CD14-positive monocyte (primary cell): Measurements from ENCODE around the gene ERCC1. TPM values are rescaled to one million over a fixed set of nuclear protein-coding genes. Genes with fewer than 3 reads are reported as not detected.
A peak's percentile ranks its signal among the peaks of the same experiment; 100 is the strongest.

Experiments
- DNase-seq, 3 donors: peaks; one replicate each; pipeline ENCODE4 v3.0.0-alpha.2; 2011 to 2022
- H2AFZ ChIP-seq: 2 replicates; pipeline ENCODE4 v1.6.0; 2012; ENCODE audit warnings: mild to moderate bottlenecking, low read depth, low read length, inconsistent platforms; ENCODE audit not compliant: insufficient read depth, poor library complexity, severe bottlenecking
- H3K27ac ChIP-seq, 2 donors: 1 replicate in 1 of 2; 2 replicates in 1 of 2; pipeline ENCODE4 v1.5.1; 2012 to 2013; ENCODE audit warnings: low read length in 2 of 2, control low read depth in 1 of 2, inconsistent platforms in 1 of 2, low read depth in 1 of 2, mild to moderate bottlenecking in 1 of 2
- H3K27me3 ChIP-seq, 2 donors: one replicate each; pipeline versions ENCODE4 v1.6.0 to v1.6.1; 2011 to 2013; ENCODE audit warnings: low read length in 2 of 2; ENCODE audit not compliant: control insufficient read depth in 2 of 2, insufficient read depth in 2 of 2
- H3K36me3 ChIP-seq, 2 donors: replicated peaks in 1 of 2; 1 replicate in 1 of 2; 2 replicates in 1 of 2; pipeline versions ENCODE4 v1.5.1 to v1.6.1; 2012 to 2013; ENCODE audit warnings: low read length in 2 of 2, control low read depth in 1 of 2, inconsistent platforms in 1 of 2, mild to moderate bottlenecking in 1 of 2; ENCODE audit not compliant: insufficient read depth in 2 of 2, control insufficient read depth in 1 of 2
- H3K4me1 ChIP-seq, 2 donors: 1 replicate in 1 of 2; 2 replicates in 1 of 2; pipeline versions ENCODE4 v1.5.1 to v1.6.1; 2012 to 2013; ENCODE audit warnings: low read length in 2 of 2, control low read depth in 1 of 2, inconsistent platforms in 1 of 2, mild to moderate bottlenecking in 1 of 2, moderate library complexity in 1 of 2; ENCODE audit not compliant: insufficient read depth in 2 of 2, control insufficient read depth in 1 of 2
- H3K4me2 ChIP-seq: replicated peaks from 2 replicates; pipeline ENCODE3; 2012; ENCODE audit warnings: low read length, moderate library complexity, mild to moderate bottlenecking; ENCODE audit not compliant: poor library complexity, severe bottlenecking; ENCODE audit errors: extremely low read depth
- H3K4me3 ChIP-seq, 3 experiments: fragments of 200-600 bp in 1 of 3; sonication (generic) in 1 of 3; replicated peaks in 1 of 3; 1 replicate in 2 of 3; 2 replicates in 1 of 3; pipeline ENCODE4 v1.5.1; 2011 to 2013; ENCODE audit warnings: low read length in 3 of 3, mild to moderate bottlenecking in 3 of 3, control low read depth in 2 of 3, low read depth in 2 of 3, inconsistent platforms in 1 of 3, moderate library complexity in 1 of 3
- H3K79me2 ChIP-seq: 2 replicates; pipeline ENCODE4 v1.6.0; 2012; ENCODE audit warnings: mild to moderate bottlenecking, control low read depth, inconsistent platforms, low read length, moderate library complexity; ENCODE audit not compliant: insufficient read depth
- H3K9ac ChIP-seq: 2 replicates; pipeline ENCODE4 v1.6.0; 2017; ENCODE audit warnings: low read length, mild to moderate bottlenecking; ENCODE audit not compliant: insufficient read depth, poor library complexity, severe bottlenecking
- H3K9me3 ChIP-seq, 2 donors: replicated peaks in 1 of 2; 1 replicate in 1 of 2; 2 replicates in 1 of 2; pipeline versions ENCODE4 v1.5.1 to v1.6.1; 2012 to 2013; ENCODE audit warnings: low read length in 2 of 2, control low read depth in 1 of 2; ENCODE audit not compliant: control insufficient read depth in 1 of 2, insufficient read depth in 1 of 2
- H4K20me1 ChIP-seq: 2 replicates; pipeline ENCODE4 v1.6.0; 2012; ENCODE audit warnings: mild to moderate bottlenecking, low read length, control low read depth, moderate library complexity; ENCODE audit not compliant: insufficient read depth
- H3K27ac Mint-ChIP-seq, 7 donors: one replicate each; pipeline ENCODE4 v1.8.0; 2020; ENCODE audit warnings: mild to moderate bottlenecking in 7 of 7, mixed read lengths in 7 of 7, moderate library complexity in 6 of 7, inconsistent platforms in 2 of 7
- H3K27me3 Mint-ChIP-seq, 3 donors: one replicate each; pipeline ENCODE4 v1.8.0; 2021 to 2022; ENCODE audit warnings: low read depth in 3 of 3, mild to moderate bottlenecking in 3 of 3, mixed read lengths in 3 of 3, moderate library complexity in 3 of 3, inconsistent platforms in 1 of 3
- H3K36me3 Mint-ChIP-seq, 2 donors: one replicate each; pipeline ENCODE4 v1.8.0; 2020; ENCODE audit warnings: mixed read lengths in 2 of 2, inconsistent platforms in 1 of 2, mild to moderate bottlenecking in 1 of 2
- H3K4me1 Mint-ChIP-seq: one replicate; pipeline ENCODE4 v1.8.0; 2020; ENCODE audit warnings: mild to moderate bottlenecking, mixed read lengths
- H3K4me3 Mint-ChIP-seq, 2 donors: one replicate each; pipeline ENCODE4 v1.8.0; 2020; ENCODE audit warnings: mild to moderate bottlenecking in 2 of 2, mixed read lengths in 2 of 2, moderate library complexity in 1 of 2
- H3K9me3 Mint-ChIP-seq, 7 donors: one replicate each; pipeline ENCODE4 v1.8.0; 2020 to 2022; ENCODE audit warnings: mixed read lengths in 7 of 7, mild to moderate bottlenecking in 6 of 7, moderate library complexity in 6 of 7, inconsistent platforms in 2 of 7
- CTCF ChIP-seq: fragments of 200-600 bp; IDR thresholded peaks from one replicate; pipeline ENCODE4 v1.8.0; 2022; ENCODE audit warnings: antibody characterized with exemption, mild to moderate bottlenecking
- WGBS: methylation state at CpG from one replicate; pipeline ENCODE4 v1.1.5; 2013; ENCODE audit warnings: missing lambda C conversion rate; ENCODE audit not compliant: insufficient coverage; 5-methylcytosine and 5-hydroxymethylcytosine counted together
- intact Hi-C, 2 donors: fragments of 100-400 bp; cut with micrococcal nuclease; formaldehyde crosslinking; loops; one replicate each; pipeline versions ENCODE4 v1.15.0 to v1.15.1; 2023
- polyA plus RNA-seq, 3 donors: library from polyadenylated mRNA; depleted of rRNA in 1 of 3; unstranded in 2 of 3; stranded (reverse) in 1 of 3; fragments of 300-500 nt in 2 of 3; fragments of >200 nt in 1 of 3; fragmentation: Illumina TruSeq in 2 of 3; gene quantifications; 1 replicate in 2 of 3; 2 replicates in 1 of 3; pipeline ENCODE4 v1.2.3, GENCODE V29; 2012 to 2021

ERCC1 gene
- polyA plus RNA-seq, 3 donors = 62.2 to 78.2 (median 74.6) TPM

GRCh38 chr19:45472563-45473366 is 49.0 kb upstream of the ERCC1 start:
- Histone ChIP-seq H2AFZ (no peak overlapping the region), H3K4me2 (peak overlapping the region; percentile 81), H4K20me1 (peaks cover 74% of the 10 kb centered on the region), H3K9me3 (peaks cover 0 to 12% of the 10 kb centered on the region in 2 donors), H3K4me3 (peak overlapping the region in 2 of 3 experiments; percentile 16 to 98), H3K27me3 (peaks cover 21 to 66% of the 10 kb centered on the region in 2 donors), H3K79me2 (no peaks in the 10 kb centered on the region), H3K36me3 (peaks cover 0 to 9% of the 10 kb centered on the region in 2 donors), H3K27ac (no peak overlapping the region), H3K9ac (no peak overlapping the region), H3K4me1 (peaks cover 32 to 38% of the 10 kb centered on the region in 2 donors)
- Mint-ChIP-seq H3K27me3 (peaks cover 78 to 95% (median 80%) of the 10 kb centered on the region in 3 donors), H3K9me3 (peaks cover 10 to 62% (median 39%) of the 10 kb centered on the region in 7 donors), H3K36me3 (peaks cover 44 to 57% of the 10 kb centered on the region in 2 donors), H3K4me1 (peaks cover 45% of the 10 kb centered on the region), H3K27ac (peak overlapping the region in 4 of 7 donors; percentile 15 to 89 (median 68)), H3K4me3 (peak overlapping the region; percentile 99)
- intact Hi-C loops = no loop called here
- WGBS = 13% methylated on average over 28 of the region's 44 CpGs
- peak in 2 of 3 donors; percentile 35 to 39 for DNase-seq
- TF ChIP-seq CTCF = no peak

GRCh38 chr19:45471931-45472562 is 48.3 kb upstream of the ERCC1 start:
- peak in 2 of 3 donors; percentile 7 to 17 for DNase-seq
- 63% methylated on average over 7 of the region's 7 CpGs for WGBS

More at GRCh38 chr19:45471931-45472562, 48.3 kb upstream of the ERCC1 start:
- Mint-ChIP-seq H3K9me3 (peaks cover 10 to 60% (median 39%) of the 10 kb centered on the region in 7 donors), H3K36me3 (peaks cover 44 to 57% of the 10 kb centered on the region in 2 donors), H3K4me1 (peaks cover 44% of the 10 kb centered on the region), H3K4me3 (peak overlapping the region; percentile 99), H3K27ac (peak overlapping the region in 4 of 7 donors; percentile 15 to 66 (median 40)), H3K27me3 (peaks cover 76 to 94% (median 78%) of the 10 kb centered on the region in 3 donors)
- Histone ChIP-seq H3K9me3 (peaks cover 0 to 12% of the 10 kb centered on the region in 2 donors), H3K4me2 (peak overlapping the region; percentile 81), H3K79me2 (no peaks in the 10 kb centered on the region), H3K4me3 (peak overlapping the region in 2 of 3 experiments; percentile 87 to 98), H4K20me1 (peaks cover 74% of the 10 kb centered on the region), H3K27ac (no peak overlapping the region), H2AFZ (no peak overlapping the region), H3K9ac (no peak overlapping the region), H3K36me3 (peaks cover 0 to 9% of the 10 kb centered on the region in 2 donors), H3K4me1 (peaks cover 31 to 36% of the 10 kb centered on the region in 2 donors), H3K27me3 (peaks cover 21 to 65% of the 10 kb centered on the region in 2 donors)
- intact Hi-C loops = no loop called here
- TF ChIP-seq CTCF = no peak
